HG02973 (cell line): ENCODE data around the gene CD58.
"Not testable (repeated sequence)": the region's sequence is repeated elsewhere in the genome, so short reads cannot be mapped to it uniquely, and the experiment has no call there.

Source experiments
- ATAC-seq: cut with Tn5 transposase; IDR thresholded peaks from one replicate; pipeline ENCODE4 v1.9.1; 2021; ENCODE audit warnings: moderate library complexity; ENCODE audit not compliant: unreplicated experiment

CD58 gene, protein sequence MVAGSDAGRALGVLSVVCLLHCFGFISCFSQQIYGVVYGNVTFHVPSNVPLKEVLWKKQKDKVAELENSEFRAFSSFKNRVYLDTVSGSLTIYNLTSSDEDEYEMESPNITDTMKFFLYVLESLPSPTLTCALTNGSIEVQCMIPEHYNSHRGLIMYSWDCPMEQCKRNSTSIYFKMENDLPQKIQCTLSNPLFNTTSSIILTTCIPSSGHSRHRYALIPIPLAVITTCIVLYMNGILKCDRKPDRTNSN

DNA sequence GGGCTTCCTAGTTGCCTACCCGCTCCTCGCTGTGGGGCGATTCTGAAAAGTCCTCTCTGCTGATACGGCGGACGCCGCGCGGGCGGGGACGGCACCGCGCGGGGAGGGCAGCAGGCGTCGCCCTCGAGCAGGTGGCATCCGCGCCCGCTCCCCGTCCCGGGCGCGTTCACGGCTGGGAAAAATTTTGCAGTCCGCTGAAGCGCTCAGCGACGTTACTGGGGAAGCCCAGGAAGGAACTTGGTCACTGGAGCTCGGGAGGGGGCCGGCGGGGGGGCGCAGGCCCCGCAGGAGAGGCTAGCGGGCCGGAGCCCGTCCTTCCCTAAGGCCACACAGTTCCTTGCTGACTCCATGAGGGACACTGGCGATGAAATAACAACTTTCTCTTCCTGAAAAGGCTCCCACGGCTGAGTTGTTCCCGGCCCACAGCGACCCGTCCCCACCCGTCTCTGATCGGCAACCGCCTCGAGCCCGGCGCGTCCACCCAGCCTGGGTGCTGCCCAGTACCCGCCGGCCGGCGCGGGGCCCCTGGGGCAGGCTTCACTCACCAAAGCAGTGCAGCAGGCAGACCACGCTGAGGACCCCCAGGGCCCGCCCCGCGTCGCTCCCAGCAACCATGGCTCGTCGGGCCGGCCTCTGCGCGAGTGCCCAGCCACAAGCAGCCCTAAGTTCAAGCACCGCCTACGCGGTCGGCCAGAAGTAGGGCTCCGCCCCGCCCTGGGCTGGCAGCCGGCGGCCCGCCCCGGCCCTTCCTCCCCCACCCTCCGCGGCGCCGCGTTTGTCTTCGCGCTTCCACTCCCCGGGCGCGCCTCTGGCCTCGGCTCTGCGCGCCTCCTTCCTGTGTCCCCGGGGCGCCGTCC, at the start of gene CD58:
TSS of gene CD58 (minus strand) at position 669 of the 857 bp plus-strand sequence. CDS start at position 615, 54 bp downstream.
- ATAC-seq = peak; percentile 58

DNA sequence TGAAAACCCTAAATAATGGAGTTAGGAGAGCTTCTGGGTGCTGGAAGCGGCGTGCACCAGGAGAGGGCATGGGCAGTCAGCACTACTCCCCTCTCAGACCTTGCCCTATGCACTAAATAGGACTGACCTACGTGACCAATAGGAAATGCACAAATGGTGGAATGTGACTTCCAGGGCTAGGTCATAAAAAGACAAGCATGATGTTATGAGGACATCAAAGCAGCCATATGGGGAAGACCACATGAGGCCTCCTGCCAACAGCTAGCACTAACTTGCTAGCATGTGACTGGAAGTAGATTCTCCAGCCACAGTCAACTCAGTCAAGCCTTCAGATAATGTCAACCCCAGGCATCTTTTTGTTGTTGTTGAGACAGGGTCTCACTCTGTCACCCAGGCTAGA, 49.6 kb upstream of the CD58 start:
- not testable (repeated sequence) for ATAC-seq

GRCh38 chr1:116619106-116619505, 48.3 kb upstream of the CD58 start:
- not testable (repeated sequence) for ATAC-seq

GRCh38 chr1:116617808-116618207, 47.0 kb upstream of the CD58 start:
- ATAC-seq = not testable (repeated sequence)

GRCh38 chr1:116613825-116614224, 43.0 kb upstream of the CD58 start:
- not testable (repeated sequence) for ATAC-seq

- ATAC-seq = not testable (repeated sequence)
These were observed 39.1 kb upstream of the CD58 start for GRCh38 chr1:116609801-116610371.

DNA sequence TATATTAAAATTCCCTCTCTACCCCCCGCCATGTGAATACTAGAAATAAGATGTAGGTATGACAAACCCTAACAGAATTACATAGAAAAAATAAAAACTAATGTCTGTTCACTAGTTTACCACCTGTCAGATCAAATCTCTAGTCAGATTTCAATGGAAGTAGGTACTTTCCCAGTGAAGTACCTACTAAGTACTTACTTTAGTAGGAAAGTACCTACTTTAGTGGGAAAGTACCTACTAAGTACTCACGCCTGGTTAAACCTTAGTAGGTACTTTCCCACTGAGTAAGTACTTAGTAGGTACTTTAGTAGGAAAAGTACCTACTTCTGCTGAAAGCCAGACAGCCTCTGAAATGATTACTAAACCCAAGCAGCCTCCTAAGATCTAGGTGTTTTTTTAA, 38.0 kb upstream of the CD58 start:
- not testable (repeated sequence) for ATAC-seq

DNA sequence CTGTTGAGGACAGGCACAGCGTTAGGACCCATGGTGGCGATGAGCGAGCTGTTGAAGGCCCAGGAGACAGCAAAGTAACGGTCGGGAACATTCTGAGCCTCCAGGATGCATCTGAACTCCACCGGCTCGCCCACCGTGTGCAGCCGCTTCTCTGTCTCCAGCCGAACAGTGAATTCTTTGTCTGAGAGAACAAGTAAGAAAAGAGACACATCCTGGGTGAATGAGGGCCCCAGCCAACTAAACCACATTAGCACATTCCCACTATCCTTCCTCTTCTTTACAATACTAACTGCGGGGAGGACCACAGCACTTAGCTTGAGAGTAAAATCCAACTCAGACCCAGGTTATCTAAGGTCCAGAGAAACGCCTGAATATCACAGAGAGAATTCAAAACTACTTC, 37.3 kb upstream of the CD58 start:
- ATAC-seq = not testable (repeated sequence)

DNA sequence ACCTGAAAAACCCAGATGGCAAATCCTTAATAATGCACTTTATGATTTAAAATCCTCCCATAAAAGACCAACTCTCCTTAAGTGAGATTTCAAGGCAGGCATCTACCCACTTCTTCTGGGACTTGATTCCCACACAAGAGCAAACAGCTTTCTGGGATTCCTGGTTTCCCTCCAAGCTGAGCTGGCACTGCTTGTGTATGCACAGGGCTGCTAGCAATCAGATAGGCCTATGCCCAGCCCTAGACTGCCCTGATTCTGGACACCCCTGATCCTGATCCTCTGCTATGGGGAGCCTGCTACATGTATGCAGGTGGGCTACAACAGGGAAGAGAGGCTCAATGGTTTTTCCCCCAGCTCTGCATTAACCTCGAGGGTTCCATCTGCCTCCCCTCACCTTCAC, 36.6 kb upstream of the CD58 start:
- not testable (repeated sequence) for ATAC-seq

DNA sequence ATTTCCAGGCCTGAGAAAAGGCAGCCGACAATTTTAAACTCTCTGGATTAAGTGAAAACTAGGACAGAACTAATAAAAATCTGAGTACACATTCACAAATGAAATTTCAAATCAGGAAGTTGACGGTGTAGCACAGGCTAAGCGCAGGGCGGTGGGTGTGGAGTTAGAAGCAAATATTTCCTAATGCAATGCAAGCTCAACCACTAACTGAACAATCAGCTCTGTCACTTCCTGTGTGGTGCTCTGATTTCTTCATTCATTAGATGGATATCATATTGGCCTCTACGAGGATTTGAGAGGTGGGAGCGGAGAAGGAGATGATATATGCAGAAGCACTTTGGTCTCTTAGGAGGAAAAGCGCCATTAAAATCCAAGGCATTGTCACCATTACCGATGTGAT, 35.2 kb upstream of the CD58 start:
- not testable (repeated sequence) for ATAC-seq

DNA sequence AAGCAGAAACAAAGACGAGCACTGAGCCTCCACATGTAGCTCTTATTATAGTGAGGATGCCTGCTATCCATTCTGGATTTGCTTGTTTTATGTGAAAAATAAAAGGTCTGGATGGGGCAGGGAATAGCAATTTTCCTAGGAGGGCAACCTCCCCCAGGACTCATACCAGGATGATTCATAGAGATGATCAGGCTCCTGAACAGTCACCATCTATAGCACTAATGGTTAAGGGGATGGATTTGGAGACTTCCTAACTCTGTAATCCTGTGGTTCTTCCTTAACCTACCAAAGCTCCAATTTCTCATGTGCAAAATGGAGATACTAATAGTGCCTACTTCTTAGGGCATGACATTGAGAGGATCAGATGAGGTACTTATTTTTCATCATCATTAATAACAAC, 34.5 kb upstream of the CD58 start:
- ATAC-seq = no peak

- ATAC-seq = not testable (repeated sequence)
These were observed 33.6 kb upstream of the CD58 start for GRCh38 chr1:116604408-116604807.

GRCh38 chr1:116603646-116604045, 32.8 kb upstream of the CD58 start:
- not testable (repeated sequence) for ATAC-seq

DNA sequence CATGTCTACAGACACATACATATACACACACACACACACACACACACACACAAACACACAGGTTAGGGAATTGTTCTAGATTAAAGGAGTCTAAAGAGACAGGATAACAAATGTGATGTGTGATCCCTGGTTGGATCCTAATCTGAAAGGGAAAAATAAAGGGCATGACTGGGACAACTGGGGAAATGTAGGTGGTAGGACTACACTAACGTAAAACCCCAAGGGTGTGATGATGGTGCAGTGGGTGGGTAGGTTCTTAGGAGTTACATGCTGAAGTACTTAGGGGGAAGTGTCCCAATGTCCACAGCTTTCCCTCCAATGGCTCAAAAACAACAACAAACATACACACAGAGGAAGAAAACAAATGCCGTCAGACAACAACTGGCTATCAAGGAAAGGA, 28.5 kb upstream of the CD58 start:
- ATAC-seq = not testable (repeated sequence)

DNA sequence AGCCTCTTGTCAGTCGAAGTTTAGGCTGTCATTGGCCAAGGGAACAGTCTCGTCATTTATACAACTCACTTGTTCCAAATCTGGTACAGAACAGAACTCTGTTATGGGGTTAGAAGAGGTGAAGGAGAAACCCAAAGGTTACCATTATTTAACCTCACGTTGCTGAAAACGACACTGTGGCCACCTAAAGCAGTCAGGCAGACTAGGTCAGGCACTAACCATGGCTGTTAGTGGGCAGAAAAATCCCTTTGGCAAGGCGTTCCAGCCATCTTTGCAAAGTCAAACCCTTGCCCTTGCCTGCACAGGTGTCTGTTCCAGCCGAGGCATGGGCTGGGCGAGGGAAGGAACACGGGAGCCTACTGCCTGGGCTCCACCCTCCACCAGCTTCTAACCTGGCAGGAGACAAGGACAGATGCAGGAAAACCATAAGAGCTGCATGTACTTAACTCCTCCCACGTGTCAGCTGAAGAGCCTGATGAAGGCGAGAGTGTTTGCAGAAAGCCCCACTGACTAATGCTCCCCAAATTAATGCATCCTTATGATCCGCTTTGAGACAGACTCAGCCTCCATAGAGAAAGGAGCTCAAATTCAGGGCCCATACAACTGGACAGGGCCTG, 27.7 kb upstream of the CD58 start:
- not testable (repeated sequence) for ATAC-seq

GRCh38 chr1:116597388-116597787, 26.6 kb upstream of the CD58 start:
- peak; percentile 83 for ATAC-seq

DNA sequence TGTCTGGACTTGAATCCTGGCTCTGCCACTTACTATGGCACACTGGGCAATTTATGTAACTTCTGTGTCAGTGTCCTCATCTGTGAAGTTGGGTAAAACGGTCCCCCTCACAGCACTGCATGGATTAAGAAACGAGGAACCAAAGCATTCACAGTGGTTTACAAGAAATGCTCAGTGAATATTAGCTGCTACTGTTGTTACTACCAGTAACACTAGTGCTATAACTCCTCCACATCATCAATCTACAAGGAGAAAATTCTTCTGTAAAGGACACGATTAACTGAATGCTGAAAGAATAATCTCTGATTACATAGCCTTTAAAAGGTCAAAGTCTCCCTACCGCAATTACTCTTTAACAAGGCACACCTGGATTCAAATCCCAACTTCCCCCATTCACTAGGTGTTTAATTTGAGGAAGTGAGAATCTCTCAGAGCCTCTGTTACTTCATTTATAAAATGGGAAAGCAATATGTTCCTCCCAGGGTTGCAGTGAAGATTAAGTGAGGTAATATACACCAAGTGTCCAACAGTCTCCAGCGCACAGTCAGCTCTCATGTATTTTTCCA, 26.0 kb upstream of the CD58 start:
- ATAC-seq = not testable (repeated sequence)

DNA sequence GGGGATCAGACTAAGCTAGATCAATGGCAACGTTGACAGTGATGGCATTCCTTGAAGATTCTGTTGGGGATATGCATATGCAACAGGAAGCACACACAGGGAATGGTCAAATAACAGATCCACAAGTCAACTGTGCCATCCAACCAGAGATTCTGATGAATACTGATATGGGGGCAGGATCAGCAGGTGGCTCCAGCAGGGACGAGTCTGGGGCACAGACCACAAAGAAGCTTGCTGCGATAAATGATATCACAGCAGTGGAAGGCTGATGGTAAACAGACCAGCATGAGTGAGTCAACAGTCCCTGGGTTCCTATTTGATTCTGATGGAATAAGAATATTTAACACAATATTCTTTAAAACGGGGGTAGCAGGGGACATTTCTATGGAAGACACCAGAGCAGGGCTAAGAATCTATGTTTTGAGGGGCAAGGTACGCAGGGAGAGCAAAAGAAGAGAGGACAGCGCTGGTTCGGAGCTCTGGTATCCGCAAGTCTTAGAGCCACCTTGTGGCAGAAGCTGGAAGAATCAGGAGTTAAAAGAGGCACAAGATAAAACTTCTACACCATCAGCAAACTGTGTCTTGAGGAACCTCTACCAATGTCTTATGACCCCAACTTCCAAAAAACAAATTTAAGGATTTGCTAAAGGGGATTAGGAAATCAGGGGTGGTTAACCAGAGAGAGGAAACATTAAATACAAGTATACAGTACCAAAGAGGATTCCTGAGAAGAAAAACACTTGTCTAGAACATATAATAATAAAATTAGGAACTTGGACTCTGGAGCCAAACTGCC, 25.3 kb upstream of the CD58 start:
- not testable (repeated sequence) for ATAC-seq

GRCh38 chr1:116595065-116595840, 24.4 kb upstream of the CD58 start:
- ATAC-seq = not testable (repeated sequence)
